Activated CD4-positive, alpha-beta T cell treated with anti-CD3 and anti-CD28 coated beads, Interleukin-2, Interleukin-4, amounts not matched to agents 100 ng/mL and 50 ng/mL, durations not matched to agents 16 hours and 8 hours (primary cell): ENCODE measurements around the gene OSBPL9.
"Not testable (repeated sequence)": the region's sequence is repeated elsewhere in the genome, so short reads cannot be mapped to it uniquely, and the experiment has no call there.

Source experiments
- DNase-seq: peaks from one replicate; pipeline ENCODE4 v3.0.0-alpha.2; 2020; ENCODE audit warnings: low spot score

Gene OSBPL9

GRCh38 chr1:51794260-51794659, 177.4 kb downstream of the OSBPL9 start:
- DNase-seq, result no peak

GRCh38 chr1:51794868-51795267, 178.0 kb downstream of the OSBPL9 start:
- DNase-seq, result no peak

GRCh38 chr1:51799372-51799771, 182.5 kb downstream of the OSBPL9 start:
- DNase-seq, result no peak

GRCh38 chr1:51814513-51814912, 197.6 kb downstream of the OSBPL9 start:
- DNase-seq, result no peak

GRCh38 chr1:51818487-51818886, 201.6 kb downstream of the OSBPL9 start:
- DNase-seq, result no peak

- not testable (repeated sequence) for DNase-seq
Observed at GRCh38 chr1:51819021-51819420, 202.1 kb downstream of the OSBPL9 start.

GRCh38 chr1:51819810-51820209, 202.9 kb downstream of the OSBPL9 start:
- DNase-seq, result no peak

- no peak for DNase-seq
Observed at GRCh38 chr1:51829058-51829457, 212.2 kb downstream of the OSBPL9 start.

- DNase-seq, result no peak
Observed at GRCh38 chr1:51833700-51834099, 216.8 kb downstream of the OSBPL9 start.

GRCh38 chr1:51837243-51837642, 220.4 kb downstream of the OSBPL9 start:
- DNase-seq, result no peak
